ENCODE data around the gene AP2A1.

Gene AP2A1

GRCh38 chr19:49830766-49831165 is 64.0 kb downstream of the AP2A1 start:
- H3K27ac ChIP-seq, result no peak overlapping the region
- TF ChIP-seq ZFX (IDR thresholded peaks at IDR 0.05) (no peak), CTCF (conservative IDR thresholded peaks at IDR 0.05) (no peak)

- H3K27ac ChIP-seq, result no peak overlapping the region
- TF ChIP-seq ZFX (IDR thresholded peaks at IDR 0.05) (no peak), CTCF (conservative IDR thresholded peaks at IDR 0.05) (no peak)
Observed at GRCh38 chr19:49831592-49831991, 64.8 kb downstream of the AP2A1 start.

GRCh38 chr19:49832556-49832955 is 65.8 kb downstream of the AP2A1 start:
- no peak overlapping the region for H3K27ac ChIP-seq
- TF ChIP-seq ZFX (IDR thresholded peaks at IDR 0.05) (no peak), CTCF (conservative IDR thresholded peaks at IDR 0.05) (no peak)

GRCh38 chr19:49833599-49833998 is 66.8 kb downstream of the AP2A1 start:
- H3K27ac ChIP-seq, result no peak overlapping the region
- TF ChIP-seq CTCF (conservative IDR thresholded peaks at IDR 0.05), result no peak

GRCh38 chr19:49835562-49835961 is 68.8 kb downstream of the AP2A1 start:
- no peak overlapping the region for H3K27ac ChIP-seq

GRCh38 chr19:49836176-49837008 is 69.6 kb downstream of the AP2A1 start:
- H3K27ac ChIP-seq, result no peak overlapping the region
- no peak for TF ChIP-seq ZFX (IDR thresholded peaks at IDR 0.05)
- TF ChIP-seq CTCF (conservative IDR thresholded peaks at IDR 0.05), result no peak

More at GRCh38 chr19:49835562-49835961, 68.8 kb downstream of the AP2A1 start:
- no peak for TF ChIP-seq ZFX (IDR thresholded peaks at IDR 0.05)
- no peak for TF ChIP-seq CTCF (conservative IDR thresholded peaks at IDR 0.05)

- TF ChIP-seq CTCF (conservative IDR thresholded peaks at IDR 0.05) (no peak), ZFX (IDR thresholded peaks at IDR 0.05) (no peak)
- H3K27ac ChIP-seq, result no peak overlapping the region
Observed at GRCh38 chr19:49837009-49837310, 70.2 kb downstream of the AP2A1 start.
